PC-9 (cell line): ENCODE measurements around the gene TUBA4B. TPM values are rescaled to one million over a fixed set of nuclear protein-coding genes. Genes with fewer than 3 reads are reported as not detected.

ENCODE experiments used
- BruUV-seq: library from RNA; stranded (reverse); fragments of 400-500 nt; replicated peaks from 2 replicates; lab custom pipeline; 2021; lab: Mats Ljungman, UMichigan
- CTCF ChIA-PET: fragments of 300-600 bp; sonication (Branson Sonifier 250); formaldehyde crosslinking; loops from one replicate; lab custom pipeline; 2022; ENCODE audit warnings: antibody characterized with exemption; lab: Charles Lee
- POLR2A ChIA-PET: fragments of 300-600 bp; sonication (Branson Sonifier 250); formaldehyde crosslinking; loops from one replicate; lab custom pipeline; 2022; ENCODE audit warnings: antibody characterized with exemption; ENCODE audit not compliant: unreplicated experiment; lab: Charles Lee
- DNase-seq, 2 experiments: peaks; one replicate each; pipeline versions ENCODE4 v3.0.0 to v3.0.0-alpha.2; 2015 to 2022; ENCODE audit warnings: mixed read lengths in 1 of 2
- H2AFZ ChIP-seq: fragments of 200-600 bp; sonication (generic); 2 replicates; pipeline ENCODE4 v1.8.1; 2017; ENCODE audit warnings: antibody characterized with exemption
- H3F3A ChIP-seq: fragments of 200-600 bp; sonication (generic); 2 replicates; pipeline ENCODE4 v1.8.1; 2017; ENCODE audit warnings: antibody characterized with exemption, mild to moderate bottlenecking, low read depth; ENCODE audit not compliant: insufficient read depth
- H3K27ac ChIP-seq: fragments of 200-600 bp; sonication (generic); 2 replicates; pipeline ENCODE4 v1.6.1; 2016; ENCODE audit warnings: mixed run types
- H3K27me3 ChIP-seq: fragments of 200-600 bp; sonication (generic); 2 replicates; pipeline ENCODE4 v1.6.1; 2016; ENCODE audit warnings: low read depth, mixed run types; ENCODE audit not compliant: insufficient read depth
- H3K36me3 ChIP-seq: fragments of 200-600 bp; sonication (generic); 2 replicates; pipeline ENCODE4 v1.6.1; 2016; ENCODE audit warnings: low read depth, mixed run types
- H3K4me1 ChIP-seq: fragments of 200-600 bp; sonication (generic); replicated peaks from 2 replicates; pipeline ENCODE4 v1.6.1; 2016; ENCODE audit warnings: mixed run types; ENCODE audit not compliant: insufficient read depth
- H3K4me2 ChIP-seq: fragments of 200-600 bp; sonication (generic); 2 replicates; pipeline ENCODE4 v1.6.1; 2017; ENCODE audit warnings: mixed run types
- H3K4me3 ChIP-seq: fragments of 200-600 bp; sonication (generic); 2 replicates; pipeline ENCODE4 v1.6.1; 2016; ENCODE audit warnings: mixed run types
- H3K79me2 ChIP-seq: fragments of 200-600 bp; sonication (generic); 2 replicates; pipeline ENCODE4 v1.6.1; 2017; ENCODE audit warnings: low read depth, mixed run types
- H3K9me2 ChIP-seq: fragments of 200-600 bp; sonication (generic); 2 replicates; pipeline ENCODE4 v1.8.1; 2017; ENCODE audit warnings: mild to moderate bottlenecking; ENCODE audit not compliant: insufficient read depth
- H3K9me3 ChIP-seq: fragments of 200-600 bp; sonication (generic); 2 replicates; pipeline ENCODE4 v1.8.1; 2016; ENCODE audit warnings: low read depth; ENCODE audit not compliant: insufficient read depth
- H4K20me1 ChIP-seq: fragments of 200-600 bp; sonication (generic); 2 replicates; pipeline ENCODE4 v1.8.1; 2017; ENCODE audit not compliant: insufficient read depth
- CTCF ChIP-seq: fragments of 200-600 bp; sonication (generic); conservative IDR thresholded peaks from 2 replicates; pipeline ENCODE4 v1.6.1; 2017; ENCODE audit warnings: mixed run types, antibody characterized with exemption, mild to moderate bottlenecking, moderate library complexity
- EZH2 ChIP-seq: fragments of 200-600 bp; sonication (generic); IDR thresholded peaks from 2 replicates; pipeline ENCODE4 v1.8.0; 2017; ENCODE audit warnings: antibody characterized with exemption, low read depth
- intact Hi-C: fragments of 100-400 bp; cut with micrococcal nuclease; formaldehyde crosslinking; loops from one replicate; pipeline ENCODE4 v1.10.0; 2022; ENCODE audit not compliant: unreplicated experiment
- total RNA-seq: library from RNA; stranded (reverse); gene quantifications from 2 replicates; pipeline ENCODE4 v1.2.3, GENCODE V29; 2021

TUBA4B gene
- total RNA-seq, 1 experiment from 2014 or later = not detected

GRCh38 chr2:219287580-219288265 is 34.7 kb downstream of the TUBA4B start:
- H3K4me3 ChIP-seq = no peak overlapping the region
- DNase-seq = no peak
- BruUV-seq = no TSS peak
- H3K4me2 ChIP-seq = no peak overlapping the region
- no peaks in the 10 kb centered on the region for H4K20me1 ChIP-seq
- intact Hi-C loops = loop anchor here (2.0 kb wide), 1 partner anchor 59 kb away; the partner anchor contains the start of genes ANKZF1 and ATG9A
- H3K27me3 ChIP-seq = no peaks in the 10 kb centered on the region
- ChIA-PET POLR2A (no interaction called here), CTCF (interaction anchor here (0.7 kb wide), 1 partner anchor 25 kb away, joined by 4 read pairs; no protein-coding TSS in a partner anchor)
- no peaks in the 10 kb centered on the region for H3K36me3 ChIP-seq
- H3K9me2 ChIP-seq = no peaks in the 10 kb centered on the region
- H3F3A ChIP-seq = peaks cover 4% of the 10 kb centered on the region; the same call in 1 of the 2 replicates
- no peaks in the 10 kb centered on the region for H3K79me2 ChIP-seq
- H3K27ac ChIP-seq = no peak overlapping the region
- TF ChIP-seq EZH2 = no peak
- no peak for TF ChIP-seq CTCF
- H2AFZ ChIP-seq = no peak overlapping the region
- peaks cover 12% of the 10 kb centered on the region for H3K4me1 ChIP-seq
- H3K9me3 ChIP-seq = no peaks in the 10 kb centered on the region

- Histone ChIP-seq H3K9me3 (no peaks in the 10 kb centered on the region), H4K20me1 (no peaks in the 10 kb centered on the region), H3K4me2 (peak overlapping the region; percentile 41; the same call in 1 of the 2 replicates), H3K79me2 (no peaks in the 10 kb centered on the region), H3K36me3 (no peaks in the 10 kb centered on the region), H3K9me2 (no peaks in the 10 kb centered on the region), H3F3A (peaks cover 4% of the 10 kb centered on the region; the same call in 1 of the 2 replicates), H3K4me1 (peaks cover 12% of the 10 kb centered on the region), H2AFZ (no peak overlapping the region), H3K27me3 (no peaks in the 10 kb centered on the region), H3K27ac (no peak overlapping the region), H3K4me3 (no peak overlapping the region)
- DNase-seq = no peak
- intact Hi-C loops = no loop called here
- no TSS peak for BruUV-seq
- TF ChIP-seq EZH2 (no peak), CTCF (no peak)
- ChIA-PET CTCF (interaction anchor here (0.7 kb wide), 1 partner anchor 44 kb away, joined by 3 read pairs; no protein-coding TSS in a partner anchor), POLR2A (interaction anchor here (0.6 kb wide), 1 partner anchor 77 kb away, joined by 19 read pairs; no protein-coding TSS in a partner anchor)
Observed at GRCh38 chr2:219289195-219289536, 36.1 kb downstream of the TUBA4B start.

GRCh38 chr2:219289537-219290361 is 36.7 kb downstream of the TUBA4B start:
- Histone ChIP-seq H2AFZ (no peak overlapping the region), H3K4me2 (peak overlapping the region; percentile 41; the same call in 1 of the 2 replicates)

More at GRCh38 chr2:219289537-219290361, 36.7 kb downstream of the TUBA4B start:
- Histone ChIP-seq H3K36me3 (no peaks in the 10 kb centered on the region), H4K20me1 (no peaks in the 10 kb centered on the region), H3K9me2 (no peaks in the 10 kb centered on the region), H3K79me2 (no peaks in the 10 kb centered on the region), H3K4me3 (no peak overlapping the region), H3F3A (peaks cover 4% of the 10 kb centered on the region; the same call in 1 of the 2 replicates), H3K4me1 (peaks cover 12% of the 10 kb centered on the region), H3K27me3 (no peaks in the 10 kb centered on the region), H3K27ac (no peak overlapping the region), H3K9me3 (no peaks in the 10 kb centered on the region)
- BruUV-seq = no TSS peak
- TF ChIP-seq EZH2 (no peak), CTCF (no peak)
- CTCF ChIA-PET = interaction anchor here (0.7 to 0.9 kb wide), 2 partner anchors 44 to 280 kb away, joined by 3 read pairs; no protein-coding TSS in a partner anchor
- intact Hi-C loops = no loop called here
- DNase-seq = peak in 1 of 2 experiments; percentile 82
- POLR2A ChIA-PET = interaction anchor here (0.6 kb wide), 1 partner anchor 78 kb away, joined by 19 read pairs; no protein-coding TSS in a partner anchor
